Activated T-cell treated with anti-CD3 and anti-CD28 coated beads for 1 hour (primary cell): Measurements from ENCODE around the gene LDB2.

Source experiments
- DNase-seq: peaks from one replicate; pipeline ENCODE4 v3.0.0-alpha.2; 2020; ENCODE audit warnings: low read depth

Gene LDB2

DNA sequence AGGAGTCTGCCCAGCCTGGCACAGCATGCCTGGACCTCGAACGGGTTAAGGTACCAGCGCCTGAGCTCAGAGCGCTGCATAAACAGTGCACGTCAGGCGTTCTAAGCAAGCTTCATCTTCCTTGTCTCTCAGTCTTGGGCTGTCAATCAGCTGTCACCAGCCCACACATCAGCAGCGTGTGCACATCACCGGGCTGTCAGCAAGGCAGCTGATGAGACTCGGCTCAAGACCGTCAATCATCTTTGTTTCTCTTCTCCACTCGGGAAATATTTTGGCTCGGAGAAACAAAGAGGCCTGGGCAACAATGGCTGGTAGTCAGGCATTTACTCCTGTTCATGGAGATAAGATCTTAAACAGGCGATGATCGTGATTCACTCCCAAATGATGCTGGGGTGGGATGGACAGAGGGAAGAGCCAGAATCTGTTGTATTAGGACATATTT lies 141.3 kb downstream of the LDB2 start:
- no peak for DNase-seq

DNA sequence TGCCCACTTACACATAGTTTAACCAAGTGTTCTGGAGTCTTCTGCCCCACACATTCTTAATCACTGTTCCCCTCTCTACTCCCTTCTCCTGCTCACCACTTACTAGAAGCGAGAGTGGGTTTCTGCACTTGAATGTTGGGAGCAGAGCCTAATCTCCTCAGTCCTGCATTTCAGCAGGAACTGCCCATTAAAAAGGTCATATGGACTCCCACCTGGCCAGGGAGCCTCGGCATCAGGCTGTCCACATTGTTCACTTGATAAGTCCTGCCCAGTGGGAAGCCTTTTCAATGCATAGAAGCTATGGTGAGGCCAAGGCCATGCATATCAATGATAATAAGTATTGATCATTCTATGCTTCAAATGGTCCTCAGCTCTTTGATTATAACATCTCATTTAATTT lies 144.3 kb downstream of the LDB2 start:
- DNase-seq, result no peak

- no peak for DNase-seq
Measured at GRCh38 chr4:16752150-16752549, 146.3 kb downstream of the LDB2 start.

DNA sequence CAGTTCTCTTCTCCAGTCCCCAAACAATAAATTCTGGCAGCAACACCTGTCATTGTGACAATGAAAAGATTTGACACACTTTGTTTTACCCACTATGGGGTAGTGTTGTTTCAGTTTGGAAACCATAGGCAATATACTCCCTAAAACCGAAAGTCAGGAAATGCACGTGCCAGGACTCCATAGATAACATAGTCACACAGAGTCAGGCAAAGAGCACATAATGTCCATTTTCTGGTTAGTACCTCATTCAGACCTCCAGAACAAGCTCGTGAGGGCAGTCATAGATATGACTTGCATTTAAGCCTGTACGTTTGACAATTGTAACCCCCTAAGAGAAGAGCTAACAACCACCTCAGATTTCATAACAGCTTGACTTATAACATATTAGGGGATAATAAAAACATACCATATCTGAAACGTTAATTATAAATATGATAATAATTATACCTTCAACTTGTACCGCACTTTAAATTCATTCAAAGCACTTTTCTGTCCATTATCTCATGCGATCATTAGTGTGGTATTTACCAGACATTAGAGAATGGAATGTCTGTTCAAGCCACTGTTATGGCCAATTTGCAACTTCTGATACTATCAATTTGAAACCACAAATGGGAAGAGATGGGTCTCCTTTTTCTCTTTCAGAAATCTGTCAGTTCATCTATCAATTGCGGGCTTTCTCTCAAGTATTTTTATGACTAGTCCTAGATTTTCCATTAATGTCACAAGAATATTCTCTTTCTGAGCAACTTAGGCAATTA lies 147.4 kb downstream of the LDB2 start:
- DNase-seq, result no peak

- DNase-seq, result no peak
Measured at GRCh38 chr4:16750216-16750615, 148.2 kb downstream of the LDB2 start.

DNA sequence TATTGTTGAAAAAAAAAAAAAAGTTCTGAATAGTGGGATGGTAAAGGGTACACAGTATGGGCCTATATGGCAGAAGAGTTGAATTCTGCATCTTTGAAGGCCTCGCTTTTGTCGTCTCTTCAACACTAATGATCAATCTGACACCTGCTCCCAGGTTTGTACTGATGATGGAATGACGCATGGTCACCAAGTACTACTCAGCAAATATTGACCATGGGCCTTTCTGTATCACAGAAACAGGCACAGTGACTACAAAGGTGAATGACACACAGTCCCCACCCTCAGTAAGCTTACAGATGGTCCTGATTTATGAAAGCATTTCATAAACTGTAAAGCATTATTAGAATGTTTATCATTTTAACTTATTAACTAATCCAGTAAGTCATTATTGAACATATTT lies 152.6 kb downstream of the LDB2 start:
- DNase-seq, result no peak

DNA sequence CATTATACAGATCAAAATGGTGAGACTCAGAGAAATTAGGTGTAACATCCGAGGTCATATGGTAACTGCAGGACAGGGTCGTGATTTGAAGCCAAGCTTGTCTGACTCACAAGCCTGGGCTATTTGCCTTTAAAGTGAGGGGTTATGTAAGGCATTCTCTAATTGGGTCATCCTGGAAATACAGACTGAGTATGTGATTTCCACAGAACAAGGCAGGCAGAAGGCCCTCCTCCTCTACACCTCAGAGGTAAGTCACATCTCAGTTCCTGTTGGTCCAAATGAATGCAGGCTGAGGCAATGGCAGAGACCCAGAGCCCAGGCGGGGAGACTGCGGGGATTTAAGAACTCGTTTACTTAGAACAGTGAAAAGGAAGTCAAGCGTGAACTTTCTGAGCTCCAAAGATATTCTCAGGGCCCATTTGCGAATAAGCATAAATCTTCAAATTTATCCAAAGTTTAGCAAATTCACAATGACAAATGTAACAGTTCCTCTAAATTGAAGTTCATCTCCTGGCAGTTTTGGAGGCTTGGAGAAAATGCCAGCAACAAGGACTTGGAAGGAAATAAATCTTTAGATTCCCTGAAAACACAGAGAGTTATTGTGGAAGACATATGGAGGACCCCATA lies 153.3 kb downstream of the LDB2 start:
- DNase-seq, result no peak

DNA sequence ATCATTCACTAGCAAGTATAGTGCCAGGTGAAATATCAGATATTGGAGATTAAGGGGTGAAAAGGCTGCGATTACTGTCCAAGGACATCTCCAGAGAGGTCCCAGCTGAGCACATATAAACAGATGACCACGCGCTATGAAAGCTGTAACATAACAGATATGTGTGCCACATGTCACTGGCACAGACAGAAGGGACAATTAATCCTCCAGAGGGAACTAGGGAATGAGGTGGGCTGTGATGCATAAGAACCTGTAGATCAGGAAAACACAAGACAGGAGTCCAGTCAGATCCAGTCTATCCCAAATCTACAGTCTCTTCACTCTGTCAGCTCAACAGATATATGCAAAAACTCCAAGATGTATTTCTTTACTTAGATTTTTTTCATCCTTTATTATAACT lies 157.2 kb downstream of the LDB2 start:
- DNase-seq, result no peak

GRCh38 chr4:16739997-16740624 lies 158.3 kb downstream of the LDB2 start:
- no peak for DNase-seq

- DNase-seq, result no peak
Measured at GRCh38 chr4:16738558-16738957, 159.9 kb downstream of the LDB2 start.

GRCh38 chr4:16733509-16733908 lies 164.9 kb downstream of the LDB2 start:
- DNase-seq, result no peak

- no peak for DNase-seq
Measured at GRCh38 chr4:16732741-16733140, 165.7 kb downstream of the LDB2 start.

- no peak for DNase-seq
Measured at GRCh38 chr4:16731776-16732380, 166.6 kb downstream of the LDB2 start.

GRCh38 chr4:16730522-16731205 lies 167.8 kb downstream of the LDB2 start:
- no peak for DNase-seq

DNA sequence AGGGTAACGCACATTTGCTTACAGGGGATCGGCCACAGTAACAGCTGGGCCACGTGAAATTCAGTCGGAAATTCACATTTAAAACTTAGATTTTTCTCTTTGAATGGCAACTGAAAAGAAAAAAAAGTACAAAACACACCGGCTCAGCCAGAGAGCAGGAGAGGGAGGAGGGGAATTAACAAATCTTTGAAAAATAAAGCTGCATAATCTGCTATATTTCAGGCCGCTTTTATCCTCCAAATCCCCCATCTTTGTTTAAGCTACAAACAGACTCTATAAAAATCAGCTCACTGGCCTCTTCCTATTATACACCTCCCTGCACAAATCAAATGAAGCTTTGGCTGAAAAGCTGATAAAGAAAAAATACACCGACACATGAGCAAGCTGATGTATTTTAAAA lies 169.1 kb downstream of the LDB2 start:
- no peak for DNase-seq

GRCh38 chr4:16728849-16729248 lies 169.6 kb downstream of the LDB2 start:
- no peak for DNase-seq

GRCh38 chr4:16728111-16728510 lies 170.3 kb downstream of the LDB2 start:
- no peak for DNase-seq

GRCh38 chr4:16727218-16727617 lies 171.2 kb downstream of the LDB2 start:
- no peak for DNase-seq

- no peak for DNase-seq
Measured at GRCh38 chr4:16726368-16727050, 171.9 kb downstream of the LDB2 start.

DNA sequence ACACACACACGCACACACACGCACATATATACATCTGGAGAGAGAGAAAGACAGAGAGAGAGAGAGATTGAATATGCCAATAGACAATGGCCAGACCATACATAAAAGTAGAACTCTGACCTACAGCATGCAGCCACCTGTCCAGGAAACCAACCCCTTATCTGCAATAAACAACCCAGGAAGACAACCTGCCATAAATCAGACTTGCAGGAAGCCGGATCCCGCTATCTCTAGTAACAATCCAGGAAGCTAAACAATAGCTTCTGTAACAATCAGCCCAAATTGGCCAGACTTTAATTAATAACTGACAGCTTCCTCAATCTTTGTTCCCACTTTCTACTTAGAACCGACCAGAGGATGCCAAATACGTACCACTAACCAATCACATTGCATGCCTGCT lies 173.2 kb downstream of the LDB2 start:
- DNase-seq, result no peak

DNA sequence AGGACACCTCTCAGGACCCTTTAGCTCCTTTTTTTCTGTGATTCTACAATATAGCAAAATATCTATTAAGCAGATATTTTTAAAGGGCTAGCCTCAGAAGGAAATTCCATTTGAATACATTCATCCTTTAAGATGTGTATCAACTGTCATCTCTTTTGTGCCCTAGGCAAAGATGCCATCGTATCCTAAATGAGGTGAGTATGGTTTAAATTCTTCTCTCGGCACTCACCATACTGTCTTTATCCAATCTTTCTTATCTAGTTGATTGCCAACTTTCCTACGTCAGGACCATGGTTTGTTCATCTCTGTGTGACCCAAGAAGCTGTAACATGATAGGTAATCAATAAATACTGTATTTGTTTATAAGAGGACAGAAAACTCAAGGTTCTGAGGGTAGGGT lies 176.0 kb downstream of the LDB2 start:
- DNase-seq, result no peak
